Stimulated activated CD8-positive, alpha-beta memory T cell treated with anti-CD3 and anti-CD28 coated beads, Interleukin-12 subunit alpha, Interleukin-12 subunit beta, amount 100 ng/mL, for 1 hour (primary cell): ENCODE measurements around the gene WNT2B.

Source experiments
- DNase-seq: peaks from one replicate; pipeline ENCODE4 v3.0.0-alpha.2; 2020; ENCODE audit warnings: low read depth

Gene WNT2B

DNA sequence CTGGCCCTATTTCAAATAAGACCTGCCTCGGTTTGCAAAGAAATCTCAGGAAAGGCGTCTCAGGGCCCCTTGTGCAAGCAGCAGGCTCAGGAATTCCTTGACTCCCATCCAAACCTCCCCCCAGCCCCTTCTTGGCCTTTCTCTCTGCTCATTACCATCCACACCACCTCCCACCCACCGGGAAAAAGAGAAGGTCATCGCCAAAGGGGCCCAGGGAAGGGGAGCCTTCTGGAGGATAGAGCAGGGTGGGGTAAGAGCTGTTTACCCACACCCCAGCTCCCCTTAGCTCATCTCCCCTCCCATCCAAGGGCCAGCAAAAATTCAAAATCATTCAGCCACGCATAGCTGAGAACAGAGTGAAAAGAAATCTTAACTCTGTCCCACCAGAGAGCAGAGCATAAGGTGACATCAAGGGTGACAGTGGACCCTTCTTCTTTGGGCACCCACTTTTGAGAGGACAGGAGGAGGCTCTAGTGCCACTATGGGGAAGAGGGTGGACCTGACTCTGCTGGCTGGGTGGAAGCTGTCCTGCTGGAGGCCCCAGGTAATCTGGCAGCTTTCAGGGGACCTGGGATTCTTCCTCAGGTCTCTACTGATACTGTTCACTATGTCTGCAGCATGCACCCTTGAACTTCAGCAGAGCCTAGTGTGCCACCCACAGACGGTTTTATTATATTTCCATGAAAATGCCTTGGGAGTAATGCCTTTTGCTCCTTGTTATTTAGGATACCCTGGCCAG lies 3.9 kb upstream of the WNT2B start:
- no peak for DNase-seq

- DNase-seq: no peak
Measured at GRCh38 chr1:112505400-112505785, 3.4 kb upstream of the WNT2B start.

- DNase-seq: no peak
Measured at GRCh38 chr1:112505878-112506277, 2.9 kb upstream of the WNT2B start.

GRCh38 chr1:112506306-112506705 lies 2.5 kb upstream of the WNT2B start:
- DNase-seq: no peak

GRCh38 chr1:112506731-112507130 lies 2.0 kb upstream of the WNT2B start:
- no peak for DNase-seq

- no peak for DNase-seq
Measured at GRCh38 chr1:112507336-112507735, 1.4 kb upstream of the WNT2B start.

DNA sequence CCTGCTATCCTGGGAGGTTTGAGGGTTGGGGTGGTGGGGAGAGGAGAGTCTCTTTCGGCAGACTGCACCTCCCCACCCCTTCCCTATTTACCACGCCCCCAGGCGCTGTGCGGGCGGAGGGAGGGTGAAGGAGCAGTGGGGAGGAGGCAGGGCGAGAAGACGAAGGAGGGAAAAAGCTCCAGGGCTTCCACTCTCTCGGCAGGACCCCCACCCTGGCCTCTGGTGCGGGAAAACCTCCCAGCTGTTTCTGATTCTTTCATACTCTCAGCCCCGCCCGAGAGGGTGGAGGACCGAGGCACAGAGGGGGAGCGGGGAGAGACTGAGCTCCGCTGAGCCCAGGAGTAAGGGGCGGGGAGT lies 866 bp upstream of the WNT2B start:
- DNase-seq: no peak

GRCh38 chr1:112509005-112509659 lies 367 bp downstream of the WNT2B start:
- no peak for DNase-seq

- no peak for DNase-seq
Measured at GRCh38 chr1:112509660-112510178, 954 bp downstream of the WNT2B start.

DNA sequence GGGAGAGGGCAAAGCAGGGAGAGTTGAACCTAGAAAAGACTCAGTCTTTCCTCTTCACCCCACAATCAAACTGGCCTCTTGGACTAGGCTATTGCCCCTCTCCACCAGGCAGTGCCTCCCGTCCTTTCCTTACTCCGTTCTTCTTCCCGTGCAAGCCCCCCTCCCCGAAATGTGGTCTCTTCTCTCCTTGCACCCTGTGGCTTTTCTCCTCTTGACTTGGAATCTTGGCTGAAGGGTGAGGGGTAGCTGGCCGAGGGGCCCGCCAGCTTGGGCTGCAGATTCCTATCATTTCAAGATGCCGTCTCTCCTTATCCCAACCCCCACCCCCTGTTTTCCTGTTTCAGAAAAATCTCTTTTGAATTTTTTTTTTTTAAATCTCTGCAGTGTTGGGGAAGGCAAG lies 1.6 kb downstream of the WNT2B start:
- DNase-seq: no peak

GRCh38 chr1:112511897-112512296 lies 3.1 kb downstream of the WNT2B start:
- DNase-seq: no peak

- no peak for DNase-seq
Measured at GRCh38 chr1:112513112-112513870, 4.5 kb downstream of the WNT2B start.

GRCh38 chr1:112514901-112515300 lies 6.1 kb downstream of the WNT2B start:
- no peak for DNase-seq

DNA sequence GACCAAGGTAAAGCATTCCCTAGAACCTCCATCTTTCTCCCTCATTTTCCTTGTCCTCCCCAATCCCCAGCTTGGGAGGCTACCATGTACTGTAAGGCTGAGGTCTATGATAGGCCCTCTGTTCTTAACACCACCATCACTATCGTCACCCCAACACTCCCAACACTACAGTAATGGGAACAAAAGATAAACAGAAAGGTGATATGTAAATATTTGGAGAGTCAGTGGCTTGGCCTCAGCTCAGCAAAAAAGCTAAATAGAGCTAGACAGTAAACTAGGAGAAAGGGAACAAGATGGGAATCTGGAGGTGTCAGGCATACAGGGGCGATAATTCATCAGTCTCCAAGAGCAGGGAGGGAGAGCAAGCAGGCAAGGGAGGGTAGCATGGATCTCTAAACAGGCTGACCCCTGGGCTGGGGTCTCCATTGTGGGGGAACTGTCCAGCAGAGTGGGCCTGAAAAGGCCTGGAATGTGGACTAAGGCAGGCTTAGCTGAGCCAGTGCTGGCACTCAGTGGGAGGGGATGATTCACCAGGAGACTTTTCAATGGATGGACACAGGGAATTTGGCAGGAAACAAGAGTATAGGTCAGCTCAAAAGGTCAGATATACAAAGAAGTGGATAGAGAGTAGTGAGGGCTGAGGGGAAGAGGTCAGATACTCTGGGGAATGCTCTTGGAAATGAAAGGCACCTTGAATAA lies 6.7 kb downstream of the WNT2B start:
- DNase-seq: no peak

DNA sequence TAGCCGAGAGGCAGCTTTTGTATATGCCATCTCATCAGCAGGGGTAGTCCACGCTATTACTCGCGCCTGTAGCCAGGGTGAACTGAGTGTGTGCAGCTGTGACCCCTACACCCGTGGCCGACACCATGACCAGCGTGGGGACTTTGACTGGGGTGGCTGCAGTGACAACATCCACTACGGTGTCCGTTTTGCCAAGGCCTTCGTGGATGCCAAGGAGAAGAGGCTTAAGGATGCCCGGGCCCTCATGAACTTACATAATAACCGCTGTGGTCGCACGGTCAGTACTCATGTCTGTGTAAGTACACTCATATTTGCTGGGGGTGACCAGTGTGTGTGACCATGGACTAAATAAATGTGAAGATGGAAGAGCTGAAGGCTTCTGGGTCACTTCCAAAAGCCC lies 7.4 kb downstream of the WNT2B start:
- no peak for DNase-seq

- no peak for DNase-seq
Measured at GRCh38 chr1:112517231-112517630, 8.5 kb downstream of the WNT2B start.

GRCh38 chr1:112517646-112518045 lies 8.9 kb downstream of the WNT2B start:
- DNase-seq: no peak

GRCh38 chr1:112518186-112518585 lies 9.4 kb downstream of the WNT2B start:
- DNase-seq: no peak

- DNase-seq: no peak
Measured at GRCh38 chr1:112520166-112520565, 11.4 kb downstream of the WNT2B start.

DNA sequence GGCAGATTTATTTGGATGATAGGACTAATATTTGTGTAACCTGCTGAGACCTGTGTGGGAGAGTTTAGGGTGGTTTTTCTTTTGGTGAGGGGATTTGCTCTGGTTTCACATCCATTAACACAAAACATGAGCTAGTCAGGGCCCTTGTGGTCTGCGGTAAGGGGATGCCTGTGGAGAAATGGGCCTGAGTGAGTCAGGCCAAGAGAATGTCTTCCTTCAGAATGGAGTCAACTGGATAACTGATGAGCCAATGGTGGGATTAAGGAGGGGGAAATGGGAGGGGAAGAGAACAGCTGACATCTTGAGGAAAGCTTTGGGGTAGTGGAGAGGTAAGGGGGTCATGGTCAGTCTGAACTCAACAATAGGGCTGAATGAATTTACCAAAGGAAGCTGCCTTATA lies 13.9 kb downstream of the WNT2B start:
- DNase-seq: no peak

- DNase-seq: no peak
Measured at GRCh38 chr1:112524251-112524650, 15.5 kb downstream of the WNT2B start.

DNA sequence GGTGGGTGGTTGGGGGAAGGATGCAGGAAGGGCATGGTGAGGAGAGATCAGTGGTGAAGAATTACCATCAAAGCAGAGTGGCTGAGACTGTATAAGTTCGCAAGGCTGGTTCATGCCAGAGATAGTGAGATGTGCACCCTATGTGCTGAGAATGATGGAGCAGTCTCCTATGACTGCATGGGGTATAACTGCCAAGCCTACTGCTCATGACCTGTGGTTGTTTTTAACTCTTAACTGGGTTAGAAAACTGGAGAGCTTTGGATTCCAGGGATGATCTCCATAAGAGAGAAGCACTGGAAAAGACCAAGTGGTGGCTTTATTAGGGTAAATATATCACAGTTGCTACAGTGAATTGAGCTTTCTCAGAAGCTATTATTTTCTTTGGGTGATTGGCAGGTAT lies 16.2 kb downstream of the WNT2B start:
- DNase-seq: no peak
